Activated CD8-positive, alpha-beta memory T cell treated with anti-CD3 and anti-CD28 coated beads, Interleukin-2, amount 10 ng/mL, durations not matched to agents 7 days and 5 days (primary cell): ENCODE data around the gene TMPRSS4. TPM values are rescaled to one million over a fixed set of nuclear protein-coding genes. Genes with fewer than 3 reads are reported as not detected.

Source experiments
- ATAC-seq: fragments of 150-1000 bp; cut with Tn5 transposase; one replicate; pipeline ENCODE4 v1.10.0; 2021; ENCODE audit warnings: moderate library complexity
- CTCF ChIA-PET: fragments of 350-600 bp; sonication (Branson Sonifier 250); formaldehyde crosslinking; loops from one replicate; lab custom pipeline; 2021; ENCODE audit warnings: antibody characterized with exemption; lab: Charles Lee
- DNase-seq: peaks from one replicate; pipeline ENCODE4 v3.0.0-alpha.2; 2020
- H3K27ac Mint-ChIP-seq: one replicate; pipeline ENCODE4 v1.8.0; 2021; ENCODE audit warnings: mild to moderate bottlenecking, mixed read lengths
- H3K27me3 Mint-ChIP-seq: one replicate; pipeline ENCODE4 v1.8.0; 2021; ENCODE audit warnings: mixed read lengths
- H3K36me3 Mint-ChIP-seq: one replicate; pipeline ENCODE4 v1.8.0; 2021; ENCODE audit warnings: mild to moderate bottlenecking, mixed read lengths
- H3K4me1 Mint-ChIP-seq: one replicate; pipeline ENCODE4 v1.8.0; 2021; ENCODE audit warnings: mixed read lengths
- H3K4me3 Mint-ChIP-seq: one replicate; pipeline ENCODE4 v1.8.0; 2021; ENCODE audit warnings: mild to moderate bottlenecking, moderate library complexity, mixed read lengths
- H3K9me3 Mint-ChIP-seq: one replicate; pipeline ENCODE4 v1.8.0; 2022; ENCODE audit warnings: low read depth, mixed read lengths
- total RNA-seq, 2 experiments: library from RNA; stranded (reverse); gene quantifications; one replicate each; pipeline ENCODE4 v1.2.3, GENCODE V29; 2021

Gene TMPRSS4
- total RNA-seq, 2 experiments from 2014 or later = 0.12 to 0.76 TPM

- Mint-ChIP-seq H3K27me3 (peaks cover 58% of the 10 kb centered on the region), H3K9me3 (no peaks in the 10 kb centered on the region)
- CTCF ChIA-PET = interaction anchor here (1.0 to 6.2 kb wide), 10 partner anchors 9 to 335 kb away, joined by 3 to 73 read pairs (median 4); partner anchors contain the start of genes SCN4B and UBE4A
These were observed 65.9 kb downstream of the TMPRSS4 start for GRCh38 chr11:118142809-118143208.

GRCh38 chr11:118143661-118144185 lies 66.8 kb downstream of the TMPRSS4 start:
- Mint-ChIP-seq H3K4me1 (peaks cover 21% of the 10 kb centered on the region), H3K4me3 (no peak overlapping the region), H3K27ac (no peak overlapping the region), H3K9me3 (no peaks in the 10 kb centered on the region), H3K36me3 (no peaks in the 10 kb centered on the region), H3K27me3 (peaks cover 62% of the 10 kb centered on the region)
- DNase-seq (no peak), ATAC-seq (no peak)
- CTCF ChIA-PET = interaction anchor here (1.0 to 6.2 kb wide), 12 partner anchors 9 to 336 kb away, joined by 3 to 73 read pairs (median 6); partner anchors contain the start of gene UBE4A

More at GRCh38 chr11:118142809-118143208, 65.9 kb downstream of the TMPRSS4 start:
- Mint-ChIP-seq H3K4me3 (peak overlapping the region; percentile 38), H3K4me1 (peaks cover 21% of the 10 kb centered on the region), H3K27ac (no peak overlapping the region), H3K36me3 (no peaks in the 10 kb centered on the region)
- ATAC-seq (no peak), DNase-seq (peak; percentile 54)

GRCh38 chr11:118144301-118145268 lies 67.7 kb downstream of the TMPRSS4 start:
- H3K4me3 Mint-ChIP-seq = peak overlapping the region; percentile 71
- no peaks in the 10 kb centered on the region for H3K36me3 Mint-ChIP-seq
- H3K27me3 Mint-ChIP-seq = peaks cover 58% of the 10 kb centered on the region
- ATAC-seq (no peak), DNase-seq (no peak)
- H3K4me1 Mint-ChIP-seq = peaks cover 21% of the 10 kb centered on the region
- CTCF ChIA-PET = interaction anchor here (0.6 to 6.2 kb wide), 25 partner anchors 8 to 545 kb away, joined by 3 to 73 read pairs (median 4); partner anchors contain the start of genes SCN4B and UBE4A
- H3K9me3 Mint-ChIP-seq = no peaks in the 10 kb centered on the region
- H3K27ac Mint-ChIP-seq = no peak overlapping the region

GRCh38 chr11:118145285-118146227 lies 68.7 kb downstream of the TMPRSS4 start:
- Mint-ChIP-seq H3K4me1 (peaks cover 21% of the 10 kb centered on the region), H3K27me3 (peaks cover 60% of the 10 kb centered on the region), H3K27ac (no peak overlapping the region), H3K9me3 (no peaks in the 10 kb centered on the region), H3K36me3 (no peaks in the 10 kb centered on the region), H3K4me3 (peak overlapping the region; percentile 71)
- CTCF ChIA-PET = interaction anchor here (0.6 to 6.2 kb wide), 21 partner anchors 11 to 544 kb away, joined by 3 to 73 read pairs (median 4); no protein-coding TSS in a partner anchor
- DNase-seq = peak; percentile 91
- peak; percentile 95 for ATAC-seq

GRCh38 chr11:118146554-118146953 lies 69.7 kb downstream of the TMPRSS4 start:
- H3K27me3 Mint-ChIP-seq = peaks cover 66% of the 10 kb centered on the region
- CTCF ChIA-PET = interaction anchor here (1.3 to 6.2 kb wide), 4 partner anchors 10 to 144 kb away, joined by 8 to 73 read pairs (median 30); no protein-coding TSS in a partner anchor
- H3K27ac Mint-ChIP-seq = no peak overlapping the region

GRCh38 chr11:118147502-118147901 lies 70.6 kb downstream of the TMPRSS4 start:
- DNase-seq = no peak
- CTCF ChIA-PET = interaction anchor here (2.9 kb wide), 1 partner anchor 24 kb away, joined by 20 read pairs; no protein-coding TSS in a partner anchor
- Mint-ChIP-seq H3K36me3 (no peaks in the 10 kb centered on the region), H3K9me3 (no peaks in the 10 kb centered on the region), H3K27me3 (peaks cover 66% of the 10 kb centered on the region), H3K27ac (no peak overlapping the region), H3K4me3 (no peak overlapping the region), H3K4me1 (peaks cover 23% of the 10 kb centered on the region)
- no peak for ATAC-seq

More at GRCh38 chr11:118146554-118146953, 69.7 kb downstream of the TMPRSS4 start:
- no peak for ATAC-seq
- DNase-seq = no peak
- H3K36me3 Mint-ChIP-seq = no peaks in the 10 kb centered on the region
- H3K4me3 Mint-ChIP-seq = peak overlapping the region; percentile 64
- H3K4me1 Mint-ChIP-seq = peaks cover 22% of the 10 kb centered on the region
- no peaks in the 10 kb centered on the region for H3K9me3 Mint-ChIP-seq

GRCh38 chr11:118148240-118148639 lies 71.4 kb downstream of the TMPRSS4 start:
- Mint-ChIP-seq H3K4me1 (peaks cover 17% of the 10 kb centered on the region), H3K27me3 (peaks cover 70% of the 10 kb centered on the region), H3K9me3 (no peaks in the 10 kb centered on the region), H3K36me3 (no peaks in the 10 kb centered on the region), H3K27ac (no peak overlapping the region), H3K4me3 (no peak overlapping the region)
- ATAC-seq = no peak
- DNase-seq = no peak
- CTCF ChIA-PET = interaction anchor here (2.9 kb wide), 1 partner anchor 23 kb away, joined by 20 read pairs; no protein-coding TSS in a partner anchor

- CTCF ChIA-PET = interaction anchor here (1.2 to 2.9 kb wide), 3 partner anchors 23 to 142 kb away, joined by 3 to 20 read pairs (median 5); no protein-coding TSS in a partner anchor
- Mint-ChIP-seq H3K36me3 (no peaks in the 10 kb centered on the region), H3K9me3 (no peaks in the 10 kb centered on the region), H3K27me3 (peaks cover 73% of the 10 kb centered on the region), H3K4me3 (no peak overlapping the region), H3K4me1 (peaks cover 22% of the 10 kb centered on the region), H3K27ac (no peak overlapping the region)
- ATAC-seq = no peak
- DNase-seq = no peak
These were observed 72.0 kb downstream of the TMPRSS4 start for GRCh38 chr11:118148856-118149255.

- Mint-ChIP-seq H3K4me1 (peaks cover 24% of the 10 kb centered on the region), H3K4me3 (no peak overlapping the region), H3K9me3 (no peaks in the 10 kb centered on the region), H3K27ac (no peak overlapping the region), H3K27me3 (peaks cover 73% of the 10 kb centered on the region), H3K36me3 (no peaks in the 10 kb centered on the region)
- DNase-seq = no peak
- ATAC-seq = no peak
- CTCF ChIA-PET = interaction anchor here (1.2 to 2.9 kb wide), 3 partner anchors 22 to 141 kb away, joined by 3 to 20 read pairs (median 5); no protein-coding TSS in a partner anchor
These were observed 72.6 kb downstream of the TMPRSS4 start for GRCh38 chr11:118149493-118149892.

- H3K36me3 Mint-ChIP-seq = no peaks in the 10 kb centered on the region
- CTCF ChIA-PET = interaction anchor here (3.5 kb wide), 1 partner anchor 20 kb away, joined by 21 read pairs; no protein-coding TSS in a partner anchor
- no peak for ATAC-seq
- H3K4me1 Mint-ChIP-seq = peaks cover 19% of the 10 kb centered on the region
- H3K9me3 Mint-ChIP-seq = no peaks in the 10 kb centered on the region
- no peak overlapping the region for H3K4me3 Mint-ChIP-seq
- H3K27me3 Mint-ChIP-seq = peaks cover 87% of the 10 kb centered on the region
- no peak overlapping the region for H3K27ac Mint-ChIP-seq
- no peak for DNase-seq
These were observed 74.6 kb downstream of the TMPRSS4 start for GRCh38 chr11:118151431-118151830.

GRCh38 chr11:118152020-118152551 lies 75.2 kb downstream of the TMPRSS4 start:
- Mint-ChIP-seq H3K27me3 (peaks cover 91% of the 10 kb centered on the region), H3K36me3 (no peaks in the 10 kb centered on the region), H3K4me1 (peaks cover 24% of the 10 kb centered on the region), H3K9me3 (no peaks in the 10 kb centered on the region), H3K4me3 (peak overlapping the region; percentile 24), H3K27ac (no peak overlapping the region)
- ATAC-seq (no peak), DNase-seq (no peak)
- CTCF ChIA-PET = interaction anchor here (0.6 to 3.5 kb wide), 4 partner anchors 8 to 1096 kb away, joined by 3 to 21 read pairs (median 5); no protein-coding TSS in a partner anchor
